GM21360 (cell line): ENCODE measurements around the gene TRIM65.

Experiments used
- ATAC-seq: cut with Tn5 transposase; IDR thresholded peaks from one replicate; pipeline ENCODE4 v1.9.1; 2021; ENCODE audit warnings: mild to moderate bottlenecking, moderate library complexity; ENCODE audit not compliant: unreplicated experiment

TRIM65 gene, protein sequence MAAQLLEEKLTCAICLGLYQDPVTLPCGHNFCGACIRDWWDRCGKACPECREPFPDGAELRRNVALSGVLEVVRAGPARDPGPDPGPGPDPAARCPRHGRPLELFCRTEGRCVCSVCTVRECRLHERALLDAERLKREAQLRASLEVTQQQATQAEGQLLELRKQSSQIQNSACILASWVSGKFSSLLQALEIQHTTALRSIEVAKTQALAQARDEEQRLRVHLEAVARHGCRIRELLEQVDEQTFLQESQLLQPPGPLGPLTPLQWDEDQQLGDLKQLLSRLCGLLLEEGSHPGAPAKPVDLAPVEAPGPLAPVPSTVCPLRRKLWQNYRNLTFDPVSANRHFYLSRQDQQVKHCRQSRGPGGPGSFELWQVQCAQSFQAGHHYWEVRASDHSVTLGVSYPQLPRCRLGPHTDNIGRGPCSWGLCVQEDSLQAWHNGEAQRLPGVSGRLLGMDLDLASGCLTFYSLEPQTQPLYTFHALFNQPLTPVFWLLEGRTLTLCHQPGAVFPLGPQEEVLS

GRCh38 chr17:75896415-75897159, at the start of gene TRIM65:
TRIM65 (minus strand) TSS chr17:75896951; CDS start chr17:75896937, 14 bp downstream.
- ATAC-seq = peak; percentile 38

- ATAC-seq = no peak
Observed at GRCh38 chr17:75945211-75945610, 48.5 kb upstream of the TRIM65 start.

GRCh38 chr17:75943491-75943890, 46.7 kb upstream of the TRIM65 start:
- no peak for ATAC-seq

DNA sequence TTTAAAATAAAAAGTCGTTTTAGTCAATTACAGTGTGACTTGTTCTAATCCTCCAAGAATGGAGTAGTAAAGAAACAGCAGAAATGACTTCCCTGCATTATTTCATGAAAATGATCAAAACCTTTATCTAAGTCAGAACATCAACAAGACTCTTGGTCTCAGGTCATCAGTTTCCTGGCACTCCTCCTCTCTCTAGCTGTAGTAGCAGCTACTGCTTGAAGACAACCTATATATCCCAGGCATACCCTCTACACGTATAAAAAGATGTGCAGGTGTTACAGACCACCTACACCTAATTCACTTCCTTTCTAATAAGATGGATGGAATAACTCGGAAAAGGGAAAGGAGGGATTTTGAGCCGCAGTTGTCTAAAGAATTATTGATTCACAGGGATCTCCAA, 45.7 kb upstream of the TRIM65 start:
- no peak for ATAC-seq

GRCh38 chr17:75941442-75941819, 44.7 kb upstream of the TRIM65 start:
- no peak for ATAC-seq

DNA sequence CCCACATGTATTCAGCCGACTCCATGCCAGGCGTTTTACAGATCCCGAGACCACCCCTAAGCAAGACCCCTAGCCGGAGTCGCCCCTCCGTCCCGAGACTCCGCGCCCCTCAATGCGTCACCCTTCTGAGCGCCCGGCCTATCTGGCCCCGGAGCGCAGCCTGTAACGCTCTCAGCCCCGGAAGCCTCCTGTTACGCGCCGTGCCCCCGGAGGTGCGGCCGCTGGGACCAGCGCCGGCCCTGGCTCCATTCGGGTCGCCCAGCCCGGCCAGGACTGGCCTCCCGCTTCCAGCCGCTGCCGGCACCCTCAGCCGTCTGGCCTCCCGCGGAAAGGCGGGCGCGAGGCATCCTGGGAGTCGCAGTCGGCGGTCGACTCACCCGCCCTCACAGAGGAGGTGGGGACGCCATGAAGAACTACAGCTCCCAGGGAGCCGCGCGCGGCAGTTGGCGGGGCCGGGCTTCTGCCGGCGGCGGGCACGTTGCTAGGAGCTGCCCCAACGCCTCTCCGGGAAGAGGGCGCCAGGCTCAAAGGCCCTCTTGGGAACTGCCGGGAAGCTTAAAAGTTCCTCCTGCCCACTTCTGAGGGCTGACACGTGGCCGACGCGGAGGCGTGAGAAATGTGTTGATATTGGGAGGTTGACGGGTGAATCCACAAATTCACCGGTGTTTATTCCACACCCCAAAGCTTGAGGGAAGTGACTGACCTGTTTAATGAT, 44.1 kb upstream of the TRIM65 start, which contains the start of gene FBF1:
Gene FBF1 (minus strand): TSS at position 316 of the 715 bp plus-strand sequence. CDS start 2,893 bp downstream, outside the sequence.
- ATAC-seq = peak; percentile 88

GRCh38 chr17:75937652-75938051, 40.9 kb upstream of the TRIM65 start:
- ATAC-seq = no peak

- ATAC-seq = no peak
Observed at GRCh38 chr17:75933808-75934207, 37.1 kb upstream of the TRIM65 start.

DNA sequence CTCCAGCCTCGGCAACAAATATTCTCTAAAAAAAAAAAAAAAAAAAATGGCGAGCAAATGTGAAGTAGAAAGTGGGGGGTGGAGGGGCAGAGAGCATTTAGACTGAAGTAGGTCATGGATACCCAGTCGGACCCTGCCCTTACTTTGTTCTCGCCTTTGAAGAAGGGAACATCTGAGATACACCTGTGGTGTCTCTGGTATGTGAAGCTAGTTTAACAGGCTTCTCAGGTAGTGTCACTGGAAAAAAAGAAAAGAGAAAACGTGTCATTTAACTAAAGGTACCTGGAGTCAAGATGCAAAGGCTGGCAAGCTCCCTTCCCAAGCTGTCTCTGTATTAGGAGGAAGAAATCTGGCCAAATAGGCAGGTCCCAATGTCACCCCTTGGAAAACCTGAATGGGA, 36.1 kb upstream of the TRIM65 start:
- ATAC-seq = no peak

DNA sequence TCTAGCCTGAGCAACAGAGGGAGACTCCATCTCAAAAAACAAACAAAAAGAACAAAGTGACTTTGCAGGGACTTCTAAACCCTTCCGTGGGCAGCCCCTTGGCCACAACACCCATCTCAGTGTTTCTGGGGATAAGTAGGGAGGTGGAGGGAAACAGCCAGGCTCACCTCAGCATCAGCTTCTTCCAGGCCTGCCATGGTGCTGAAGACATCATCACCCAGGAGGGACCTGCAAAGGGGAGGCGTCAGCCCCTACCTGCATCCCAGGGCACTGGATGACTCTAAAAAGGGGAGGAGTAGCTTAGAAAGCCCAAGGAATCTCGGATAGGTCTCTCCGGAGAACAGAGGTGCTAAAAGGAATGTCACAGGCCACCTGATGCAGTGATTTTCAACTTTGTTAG, 34.3 kb upstream of the TRIM65 start:
- ATAC-seq = no peak

GRCh38 chr17:75927286-75927922, 30.7 kb upstream of the TRIM65 start:
- no peak for ATAC-seq

DNA sequence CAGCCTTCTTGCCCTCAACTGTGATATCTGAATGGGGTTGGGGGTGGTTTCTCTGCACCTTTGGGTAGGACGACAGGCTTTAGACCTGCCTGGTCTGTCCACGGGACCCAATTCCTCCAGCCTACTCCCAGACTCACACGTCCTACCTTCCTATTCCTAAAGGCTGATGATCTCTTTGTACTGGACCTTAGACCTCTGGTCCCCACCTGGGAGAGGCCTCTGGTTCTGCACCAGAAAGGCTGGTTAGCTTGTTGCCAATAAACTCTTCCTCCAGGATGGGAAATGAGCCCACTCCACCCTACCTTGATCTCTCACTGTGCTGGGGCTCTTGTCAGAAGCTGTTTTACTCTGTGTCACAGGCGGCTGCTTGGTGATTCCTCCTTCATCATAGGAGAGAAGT, 29.7 kb upstream of the TRIM65 start:
- no peak for ATAC-seq

GRCh38 chr17:75925912-75926311, 29.2 kb upstream of the TRIM65 start:
- ATAC-seq = no peak

DNA sequence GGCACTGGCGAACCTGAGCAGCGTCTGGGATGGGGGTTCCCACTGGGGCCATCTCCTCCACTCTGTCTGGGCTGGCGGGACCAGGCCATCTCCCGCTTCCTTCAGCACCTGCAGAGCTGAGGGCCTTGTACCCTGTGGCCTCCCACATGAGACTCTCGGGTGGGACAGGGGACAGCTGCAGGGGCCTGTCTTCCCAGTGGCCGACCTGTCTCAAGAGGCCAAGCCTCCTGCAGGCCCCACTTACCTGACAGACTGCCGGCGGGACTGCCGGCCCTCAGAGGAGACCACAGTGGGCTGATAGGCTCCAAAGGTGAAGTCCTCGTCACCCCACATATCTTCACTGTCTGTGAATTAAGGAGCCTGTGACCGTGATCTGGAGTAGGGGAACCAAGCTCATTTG, 28.4 kb upstream of the TRIM65 start:
- no peak for ATAC-seq

- no peak for ATAC-seq
Observed at GRCh38 chr17:75922963-75923874, 26.5 kb upstream of the TRIM65 start.

- ATAC-seq = no peak
Observed at GRCh38 chr17:75922173-75922961, 25.6 kb upstream of the TRIM65 start.

GRCh38 chr17:75921596-75921995, 24.8 kb upstream of the TRIM65 start:
- no peak for ATAC-seq

- ATAC-seq = no peak
Observed at GRCh38 chr17:75920045-75920560, 23.4 kb upstream of the TRIM65 start.

- no peak for ATAC-seq
Observed at GRCh38 chr17:75919611-75920010, 22.9 kb upstream of the TRIM65 start.
